HG03025 (cell line): ENCODE data around the gene PCDHB12.

Experiments used
- ATAC-seq: cut with Tn5 transposase; IDR thresholded peaks from one replicate; pipeline ENCODE4 v1.9.1; 2021; ENCODE audit warnings: mild to moderate bottlenecking, moderate library complexity; ENCODE audit not compliant: unreplicated experiment, low FRiP score

Gene PCDHB12

DNA sequence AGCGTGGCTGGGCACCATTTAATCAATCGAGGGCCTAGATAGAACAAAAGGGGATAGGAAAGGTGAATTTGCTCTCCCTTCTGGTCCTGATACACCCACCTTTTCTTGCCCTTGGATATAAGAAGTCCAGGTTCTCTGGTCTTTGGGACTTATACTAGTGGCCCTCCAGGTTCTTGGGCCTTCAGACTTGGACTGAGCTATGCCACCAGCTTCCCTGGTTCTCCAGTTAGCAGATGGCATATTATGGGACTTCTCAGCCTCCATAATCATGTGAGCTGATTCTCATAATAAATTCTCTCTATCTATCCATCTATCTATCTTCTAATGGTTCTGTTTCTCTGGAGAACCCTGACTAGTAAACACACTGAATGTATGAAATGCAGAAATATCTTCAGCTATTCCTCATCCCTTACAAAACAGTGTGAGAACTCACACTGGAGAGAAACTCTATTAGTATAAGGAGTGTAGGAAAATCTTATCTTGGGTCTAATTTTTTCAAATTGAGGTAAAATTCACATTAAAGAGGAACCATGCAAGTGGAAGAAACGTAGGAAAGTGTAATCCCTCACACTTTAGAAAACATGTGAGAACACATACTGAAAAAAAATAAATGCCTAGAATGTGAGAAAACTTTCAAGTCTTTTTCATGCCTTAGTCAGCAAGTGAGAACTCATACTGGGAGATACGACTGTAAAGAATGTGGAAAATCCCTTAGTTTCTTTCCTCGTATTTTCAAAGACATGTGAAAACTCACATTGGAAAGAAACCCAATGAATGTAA, 52.1 kb downstream of the PCDHB12 start:
- no peak for ATAC-seq

GRCh38 chr5:141261238-141261546, 52.7 kb downstream of the PCDHB12 start:
- no peak for ATAC-seq
